Activated naive CD8-positive, alpha-beta T cell treated with anti-CD3 and anti-CD28 coated beads, Interleukin-2, amount 50 U/mL, for 16 hours (primary cell): ENCODE results near the gene METTL9.
"Not testable (repeated sequence)": the region's sequence is repeated elsewhere in the genome, so short reads cannot be mapped to it uniquely, and the experiment has no call there.

ENCODE experiments used
- DNase-seq: peaks from one replicate; pipeline ENCODE4 v3.0.0-alpha.2; 2020; ENCODE audit warnings: low read depth, low spot score

METTL9 gene

DNA sequence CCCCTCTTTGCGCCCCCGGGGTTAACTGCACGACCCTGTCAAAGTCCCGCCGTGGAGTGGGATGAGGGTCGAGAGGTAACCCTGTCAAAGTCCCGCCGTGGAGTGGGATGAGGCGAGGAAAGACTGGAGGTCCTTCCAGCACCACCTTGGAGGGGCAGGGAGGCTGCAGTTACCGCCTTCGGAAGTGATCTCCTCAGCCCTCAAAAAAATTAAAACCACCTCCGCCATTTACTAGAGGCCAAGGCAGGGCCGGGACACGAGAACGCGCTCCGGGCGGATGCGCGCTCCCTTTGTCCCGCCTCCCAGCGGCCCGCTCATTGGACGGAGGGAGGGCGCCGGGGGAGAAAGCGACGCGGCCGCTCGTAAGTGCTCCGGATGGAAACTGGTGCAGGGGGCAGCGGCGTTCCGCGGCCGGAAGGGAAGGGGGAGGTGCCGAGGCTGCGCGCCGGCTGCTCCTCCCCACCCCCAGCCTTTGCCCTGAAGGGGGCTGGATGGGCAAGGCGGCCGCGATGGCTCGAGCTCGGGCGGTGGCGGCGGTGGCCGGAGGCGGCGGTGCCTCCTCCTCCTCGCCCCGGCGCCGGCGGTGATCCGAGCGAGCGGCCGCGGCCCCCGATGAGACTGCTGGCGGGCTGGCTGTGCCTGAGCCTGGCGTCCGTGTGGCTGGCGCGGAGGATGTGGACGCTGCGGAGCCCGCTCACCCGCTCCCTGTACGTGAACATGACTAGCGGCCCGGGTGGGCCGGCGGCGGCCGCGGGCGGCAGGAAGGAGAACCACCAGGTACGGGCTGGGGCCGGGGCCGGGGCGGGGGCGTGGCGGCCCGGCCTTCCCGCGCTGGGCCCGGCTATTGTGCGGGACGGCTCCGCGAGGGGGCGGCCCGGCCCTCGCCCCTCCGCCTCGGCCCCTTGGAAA lies at the start of gene METTL9:
METTL9 (plus strand) TSS at position 456 of the 909 bp plus-strand sequence; CDS start at position 613, 157 bp downstream.
- DNase-seq: peak; percentile 86

DNA sequence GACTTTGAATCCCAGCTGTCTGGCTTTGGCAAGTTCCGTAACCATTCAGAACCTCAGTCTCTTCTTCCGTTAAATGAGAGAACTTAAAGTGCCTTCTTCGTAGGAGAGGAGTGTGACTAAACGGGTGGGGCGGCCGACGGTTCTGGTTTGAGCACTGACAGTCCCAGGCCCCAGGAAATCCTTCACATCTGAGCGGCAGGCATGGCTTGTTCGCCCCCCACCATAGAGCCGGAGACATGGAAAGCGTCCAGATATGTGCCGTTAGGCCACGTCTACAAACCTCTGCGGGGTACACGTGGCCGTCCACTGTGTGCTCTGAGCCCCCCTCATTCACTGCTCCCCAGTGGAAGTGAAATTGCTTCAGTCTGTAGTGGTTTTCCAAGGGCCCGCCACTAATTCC lies 49.4 kb upstream of the METTL9 start:
- not testable (repeated sequence) for DNase-seq

DNA sequence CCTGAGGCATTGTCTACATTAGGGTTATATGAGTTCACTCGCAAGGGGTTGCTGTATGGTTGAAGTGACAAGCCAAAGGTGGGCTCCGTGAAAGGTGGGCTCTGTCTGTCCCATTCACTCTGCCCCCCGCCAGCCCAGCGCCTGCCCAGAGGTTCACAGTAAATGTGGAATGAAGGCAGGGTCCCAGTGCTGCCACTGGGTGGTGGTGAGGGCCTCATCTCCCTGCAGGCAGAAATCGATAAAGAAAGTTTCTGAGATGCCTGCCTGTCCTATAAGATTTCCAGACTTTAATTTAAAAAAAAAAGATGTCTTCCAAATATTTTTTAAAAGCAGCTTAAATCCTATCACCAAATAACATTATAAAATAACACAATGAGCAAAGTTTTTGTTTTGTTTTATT lies 48.9 kb upstream of the METTL9 start:
- not testable (repeated sequence) for DNase-seq

DNA sequence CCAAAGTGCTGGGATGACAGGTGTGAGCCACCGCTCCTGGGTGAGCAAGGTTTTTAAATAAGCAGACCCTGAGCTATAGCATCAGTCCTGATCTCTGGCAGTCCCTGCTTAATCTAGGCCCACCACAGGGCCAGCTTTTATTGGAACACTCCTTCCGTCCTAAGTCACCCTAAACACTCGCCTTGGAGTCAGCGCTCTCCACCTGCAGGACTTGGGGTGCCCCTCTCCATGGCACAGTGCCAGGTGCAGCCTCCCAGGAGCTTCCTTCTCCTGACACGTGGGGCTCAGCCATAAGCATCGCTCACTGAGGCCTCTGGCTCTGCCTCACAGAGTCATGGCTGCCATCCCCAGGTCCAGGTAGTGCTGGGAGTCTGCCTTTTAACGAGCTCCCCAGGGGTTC lies 48.3 kb upstream of the METTL9 start:
- not testable (repeated sequence) for DNase-seq

DNA sequence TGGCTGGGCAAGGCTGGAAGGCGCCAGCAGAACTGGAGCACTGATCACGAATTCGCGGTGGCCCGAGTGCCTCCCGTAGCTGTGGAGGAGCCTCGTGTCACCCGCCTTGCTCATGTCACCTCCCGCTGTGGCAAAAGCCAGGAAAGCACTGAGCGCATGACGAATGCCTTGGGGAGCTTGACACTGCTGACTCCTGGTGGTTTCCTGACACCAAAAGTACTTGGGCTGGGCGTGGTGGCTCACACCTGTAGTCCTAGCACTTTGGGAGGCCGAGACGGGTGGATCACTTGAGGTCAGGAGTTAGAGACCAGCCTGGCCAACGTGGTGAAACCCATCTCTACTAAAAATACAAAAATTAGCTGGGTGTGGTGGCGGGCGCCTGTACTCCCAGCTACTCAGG lies 47.8 kb upstream of the METTL9 start:
- not testable (repeated sequence) for DNase-seq

DNA sequence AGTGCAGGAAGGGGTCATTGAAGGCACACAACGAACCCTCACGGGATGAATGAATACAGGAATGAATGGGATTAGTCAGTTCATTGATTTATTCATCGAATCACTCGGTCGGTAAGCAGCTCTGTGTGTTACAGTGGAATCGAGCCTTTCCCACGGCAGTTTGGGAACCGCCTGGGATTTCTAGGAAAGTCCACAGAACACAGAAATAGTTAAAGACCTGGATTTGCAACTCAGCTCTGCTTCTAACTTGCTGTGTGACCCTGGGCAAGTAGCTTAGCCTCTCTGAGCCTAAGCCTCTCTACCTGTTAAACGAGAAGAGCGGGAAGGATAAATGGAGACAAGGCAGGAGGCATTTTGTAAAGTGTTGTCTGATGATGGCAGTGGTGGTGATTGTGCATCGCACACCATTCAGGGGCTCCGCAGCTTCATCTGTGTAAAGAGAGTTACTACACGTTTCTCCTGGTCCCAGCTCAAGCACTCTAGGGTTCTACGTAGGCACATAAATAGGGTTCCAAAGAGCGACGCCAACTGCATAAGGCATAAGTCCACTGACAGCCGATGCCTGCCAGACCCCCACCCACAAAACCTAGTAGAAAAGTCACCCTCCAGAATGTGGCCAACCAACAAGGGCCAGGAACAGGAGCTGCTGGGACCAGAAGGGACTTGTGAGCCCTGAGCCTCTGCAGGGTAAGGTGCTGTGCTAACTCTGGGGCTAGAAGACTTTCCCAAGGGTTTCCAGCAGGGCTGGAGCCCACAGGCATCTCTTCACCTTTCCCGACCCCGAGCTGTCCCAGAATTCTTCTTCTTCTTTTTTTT lies 45.7 kb upstream of the METTL9 start:
- DNase-seq: not testable (repeated sequence)

DNA sequence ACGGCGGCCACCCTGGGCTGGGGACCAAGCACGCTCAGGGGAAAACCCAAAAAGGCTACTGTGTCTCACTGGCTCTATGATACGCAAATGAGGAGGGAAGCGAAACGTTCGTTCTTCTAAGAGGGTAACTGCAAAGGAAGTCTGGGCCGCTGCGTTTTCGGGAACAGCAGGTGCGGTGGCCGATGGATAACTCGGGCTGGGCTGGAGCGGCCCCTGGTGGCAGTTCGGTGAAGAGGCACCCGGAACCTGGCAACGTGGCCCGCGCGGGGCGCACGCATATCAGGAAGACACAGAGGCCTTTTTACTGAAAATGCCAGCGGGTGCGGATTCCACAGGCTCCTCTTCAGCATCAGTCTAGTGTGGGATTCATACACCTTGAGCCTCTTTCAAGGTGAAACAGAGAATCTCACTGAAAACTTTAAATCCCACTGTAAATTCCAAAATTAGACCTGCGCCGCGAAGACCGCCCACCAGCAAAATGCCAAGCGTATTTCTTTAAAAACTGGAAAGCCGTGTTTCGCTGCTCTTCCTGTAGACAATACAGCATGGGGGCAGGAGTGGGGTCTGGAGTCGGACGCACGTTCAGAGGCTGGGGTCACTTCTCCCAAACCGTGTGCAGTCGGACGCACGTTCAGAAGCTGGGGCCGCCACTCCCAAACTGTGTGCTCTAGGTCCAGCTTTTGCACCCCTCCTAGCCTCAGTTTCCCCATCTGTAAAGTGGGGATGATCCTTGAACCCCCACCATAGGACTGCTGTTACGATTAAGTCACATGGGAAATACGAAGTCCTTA lies 44.4 kb upstream of the METTL9 start:
- DNase-seq: peak; percentile 94

DNA sequence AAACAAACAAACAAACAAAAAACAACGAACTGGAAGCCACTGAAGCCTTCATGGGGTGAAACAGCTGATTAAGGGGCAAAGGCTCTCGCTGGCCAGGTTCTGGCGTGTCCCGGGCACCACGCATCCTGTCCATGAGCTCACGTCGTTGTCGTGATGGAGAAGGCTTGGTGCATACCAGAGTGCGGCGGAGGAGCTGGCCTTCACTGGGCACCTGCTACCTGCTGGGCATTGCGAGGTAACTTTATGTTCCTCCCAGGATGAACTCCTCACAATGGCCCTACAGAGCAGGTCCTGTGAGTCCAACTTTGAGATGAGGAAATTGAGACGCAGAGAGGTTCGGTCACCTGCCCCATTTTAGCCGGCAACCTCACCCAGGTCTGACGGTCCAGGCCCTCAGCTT lies 43.8 kb upstream of the METTL9 start:
- not testable (repeated sequence) for DNase-seq

DNA sequence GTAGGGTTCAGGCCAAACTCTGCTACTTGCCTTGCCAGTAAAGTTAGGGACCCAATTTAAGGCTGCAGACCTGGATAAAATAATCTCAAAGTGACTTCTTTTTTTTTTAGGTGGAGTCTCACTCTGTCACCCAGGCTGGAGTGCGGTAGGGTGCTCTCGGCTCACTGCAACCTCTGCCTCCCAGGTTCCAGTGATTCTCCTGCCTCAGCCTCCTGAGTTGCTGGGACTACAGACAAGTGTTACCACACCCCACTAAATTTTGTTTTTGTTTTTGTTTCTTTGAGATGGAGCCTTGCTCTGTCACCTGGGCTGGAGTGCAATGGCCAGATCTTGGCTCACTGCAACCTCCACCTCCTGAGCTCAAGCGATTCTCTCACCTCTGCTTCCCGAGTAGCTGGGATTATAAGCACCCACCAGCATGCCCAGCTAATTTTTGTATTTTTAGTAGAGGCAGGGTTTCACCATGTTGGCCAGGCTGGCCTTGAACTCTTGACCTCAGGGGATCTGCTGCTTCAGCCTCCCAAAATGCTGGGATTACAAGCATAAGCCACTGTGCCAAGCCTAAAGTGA lies 43.3 kb upstream of the METTL9 start:
- not testable (repeated sequence) for DNase-seq

DNA sequence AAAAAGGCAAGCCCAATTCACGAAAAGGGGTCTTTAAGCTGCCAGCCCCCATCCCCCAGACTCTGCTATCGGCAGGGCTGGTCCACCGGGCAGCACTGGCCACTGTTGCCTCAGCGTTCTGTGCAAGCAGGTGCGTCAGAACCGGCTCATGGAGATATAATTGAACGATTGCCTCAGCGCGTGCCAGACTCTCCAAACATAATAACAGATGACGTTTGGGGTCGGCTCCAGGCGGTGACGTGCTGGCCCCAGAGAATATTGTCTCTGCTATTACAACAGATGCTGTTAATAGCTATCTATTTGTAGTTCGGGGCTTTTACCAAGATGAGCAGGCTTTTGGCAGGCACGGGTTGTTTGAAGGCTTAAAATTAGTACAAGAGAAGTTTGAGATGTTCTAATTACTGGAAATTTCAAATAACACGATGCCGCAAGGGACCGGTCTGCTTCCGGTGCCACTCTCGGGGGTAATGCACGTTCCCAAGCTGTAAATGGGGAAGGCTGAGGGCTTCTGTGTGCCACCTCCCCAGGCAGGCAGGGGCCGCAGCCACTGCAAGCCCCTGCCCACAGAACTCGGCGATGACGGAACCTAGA lies 42.6 kb upstream of the METTL9 start:
- not testable (repeated sequence) for DNase-seq

DNA sequence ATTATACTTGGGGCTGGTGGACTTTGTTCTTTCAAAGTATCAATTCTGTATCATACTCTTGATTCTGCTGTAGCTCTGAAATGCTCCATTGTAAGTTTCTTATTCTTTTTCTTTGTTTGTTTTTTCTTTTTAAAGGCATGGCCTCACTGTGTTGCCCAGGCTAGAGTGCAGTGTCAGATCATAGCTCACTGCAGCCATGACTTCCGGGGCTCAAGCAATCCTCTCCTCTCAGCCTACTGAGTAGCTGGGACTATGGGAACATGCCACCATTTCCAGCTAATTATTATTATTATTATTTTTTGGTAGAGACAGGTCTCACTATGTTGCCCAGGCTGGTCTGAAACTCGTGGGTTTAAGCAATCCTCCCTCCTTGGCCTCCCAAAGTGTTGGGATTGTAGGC lies 38.9 kb upstream of the METTL9 start:
- no peak for DNase-seq

DNA sequence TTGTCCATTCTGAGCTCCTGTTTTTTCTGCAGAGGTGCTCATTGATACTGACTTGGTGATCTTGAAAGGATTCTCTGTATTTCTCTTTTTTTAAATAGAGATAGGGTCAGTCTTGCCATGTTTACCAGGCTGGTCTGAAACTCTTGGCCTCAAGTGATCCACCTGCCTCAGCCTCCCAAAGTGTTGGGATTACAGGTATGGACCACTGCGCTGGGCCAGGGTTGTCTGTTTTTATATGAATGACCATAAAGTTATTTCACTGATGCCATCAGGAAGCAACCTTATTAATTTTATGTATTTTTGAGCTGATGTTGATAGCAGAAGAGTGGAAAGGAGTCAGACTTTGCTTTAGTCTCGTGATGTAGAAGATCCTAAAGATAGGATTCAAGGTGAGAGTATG lies 35.7 kb upstream of the METTL9 start:
- DNase-seq: no peak

DNA sequence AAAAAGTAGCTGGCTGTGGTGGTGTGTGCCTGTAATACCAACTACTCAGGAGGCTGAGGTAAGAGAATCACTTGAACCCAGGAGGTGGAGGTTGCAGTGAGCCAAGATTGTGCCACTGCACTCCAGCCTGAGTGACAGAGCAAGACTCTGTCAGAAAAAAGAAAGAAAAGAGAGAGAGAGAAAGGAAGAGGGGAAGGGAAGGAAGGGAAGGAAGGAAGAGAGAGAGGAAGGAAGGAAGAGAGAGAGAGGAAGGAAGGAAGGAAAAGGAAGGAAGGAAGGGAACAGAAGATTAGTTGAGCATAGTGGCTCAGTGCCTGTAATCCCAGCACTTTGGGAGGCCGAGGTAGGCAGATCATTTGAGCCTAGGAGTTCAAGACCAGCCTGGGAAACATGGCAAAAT lies 35.0 kb upstream of the METTL9 start:
- not testable (repeated sequence) for DNase-seq

DNA sequence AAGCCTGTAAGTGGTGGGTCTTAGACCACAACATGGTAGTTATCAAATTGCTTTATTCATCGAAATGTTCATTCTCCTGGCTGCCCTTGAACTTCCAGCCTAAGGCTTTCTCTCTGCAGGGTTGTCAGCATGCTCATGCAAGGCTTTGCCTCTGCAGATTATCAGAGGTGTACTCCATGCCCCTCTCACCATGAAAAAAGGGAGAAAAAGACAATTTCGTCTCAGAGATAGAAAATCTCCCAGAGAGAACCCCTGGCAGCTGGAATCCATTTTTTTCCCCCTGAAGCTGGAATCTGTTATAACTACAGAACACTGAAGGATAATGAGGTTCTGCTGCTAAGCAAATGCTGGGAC lies 33.9 kb upstream of the METTL9 start:
- DNase-seq: no peak

DNA sequence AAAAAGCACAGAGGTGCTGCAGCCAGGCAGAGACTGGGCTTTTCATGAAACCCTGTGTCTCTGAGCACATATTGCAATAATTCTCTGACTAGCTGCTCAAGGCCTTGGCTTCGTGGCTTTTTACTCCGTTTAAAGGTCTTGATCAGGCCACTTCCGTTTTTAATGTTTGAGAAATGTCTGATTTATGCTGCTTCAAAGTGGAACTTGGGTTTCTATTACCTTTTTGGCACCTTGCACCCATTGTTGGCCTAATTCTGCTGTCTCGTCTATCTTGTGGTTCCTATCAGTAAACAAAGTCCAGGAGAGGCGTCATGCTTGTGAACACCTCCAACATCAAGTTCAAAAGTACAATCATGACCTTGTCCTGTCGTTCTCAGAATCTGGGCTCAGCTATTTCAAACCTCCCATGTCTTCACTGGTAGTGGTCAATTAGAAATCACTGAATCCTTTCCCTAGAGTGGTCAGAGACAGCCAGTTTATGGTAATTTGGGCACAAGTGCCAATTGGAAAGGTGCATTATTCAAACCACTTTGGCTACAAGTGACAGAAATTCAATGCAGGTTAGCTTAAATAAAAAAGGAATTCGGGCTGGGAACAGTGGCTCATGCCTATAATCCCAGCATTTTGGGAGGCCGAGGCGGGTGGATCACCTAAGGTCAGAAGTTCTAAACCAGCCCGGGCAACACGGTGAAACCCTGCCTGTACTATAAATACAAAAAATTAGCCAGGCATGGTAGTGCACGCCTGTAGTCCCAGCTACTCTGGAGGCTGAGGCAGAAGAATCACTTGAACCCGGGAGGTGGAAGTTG lies 33.3 kb upstream of the METTL9 start:
- no peak for DNase-seq

DNA sequence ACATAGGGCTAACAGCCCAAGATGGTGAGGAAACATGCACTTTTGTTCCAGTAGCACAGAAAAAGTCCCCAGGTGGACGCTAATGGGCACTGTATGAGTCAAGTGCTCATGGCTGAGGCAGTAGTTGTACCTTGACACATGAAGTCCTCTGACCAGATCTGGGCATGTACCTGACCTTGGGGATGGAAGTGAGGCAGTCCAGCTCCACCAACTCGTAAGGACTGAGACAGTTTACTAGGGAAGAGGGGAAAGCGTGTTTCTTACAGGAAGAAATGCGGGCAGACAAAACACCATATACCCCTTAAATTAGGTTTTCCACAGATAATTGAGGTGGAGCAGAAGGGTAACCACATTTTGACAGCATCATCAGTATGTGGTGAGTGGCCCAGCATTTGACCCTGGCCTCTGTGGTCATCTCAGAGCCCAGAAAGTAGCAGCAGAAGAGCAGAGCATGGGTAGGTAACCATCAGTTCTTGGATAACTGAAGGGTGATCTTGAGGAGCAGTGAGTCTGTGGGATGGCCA lies 32.4 kb upstream of the METTL9 start:
- no peak for DNase-seq

DNA sequence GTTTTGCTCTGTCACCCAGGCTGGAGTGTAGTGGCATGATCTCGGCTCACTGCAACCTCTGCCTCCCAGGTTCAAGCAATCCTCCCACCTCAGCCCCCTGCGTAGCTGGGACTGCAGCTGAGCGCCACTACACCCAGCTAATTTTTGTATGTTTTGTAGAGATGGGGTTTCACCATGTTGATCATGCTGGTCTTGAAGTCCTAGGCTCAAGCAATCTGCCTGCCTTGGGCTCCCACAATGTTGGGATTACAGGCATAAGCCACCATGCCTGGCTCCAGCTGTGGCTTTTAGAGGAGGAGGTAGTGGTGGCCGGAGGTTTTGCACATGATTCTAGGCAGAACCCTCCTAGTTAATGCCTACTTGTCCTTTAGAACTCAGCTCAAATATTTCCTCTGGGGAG lies 31.9 kb upstream of the METTL9 start:
- not testable (repeated sequence) for DNase-seq

DNA sequence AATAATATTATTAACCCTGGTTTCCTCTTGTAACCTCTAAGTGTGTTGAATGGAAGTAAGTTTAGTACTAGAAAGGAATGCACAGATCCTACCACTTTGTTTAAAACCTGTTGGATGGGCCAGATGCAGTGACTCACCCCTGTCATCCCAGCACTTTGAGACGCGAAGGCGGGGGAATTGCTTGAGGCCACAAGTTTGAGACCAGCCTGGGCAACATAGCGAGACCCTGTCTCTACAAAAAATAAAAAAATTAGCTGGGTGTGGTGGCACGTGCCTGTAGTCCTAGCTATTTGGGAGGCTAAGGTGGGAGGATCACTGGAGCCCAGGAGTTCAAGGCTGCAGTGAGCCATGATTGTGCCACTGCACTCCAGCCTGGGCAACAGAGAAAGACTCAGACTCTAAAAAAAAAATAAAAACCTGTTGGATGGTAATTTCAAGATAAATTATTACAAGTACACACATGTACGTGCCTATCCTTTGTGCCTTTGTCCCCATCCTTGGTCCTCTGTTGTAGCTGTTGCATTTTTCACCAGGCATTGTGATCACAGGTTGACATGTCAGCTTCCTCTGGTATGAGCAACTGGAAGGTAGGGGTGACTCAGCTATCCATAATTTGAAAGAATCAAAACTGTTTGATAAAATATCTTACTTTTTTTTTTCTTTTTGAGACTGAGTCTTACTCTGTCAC lies 30.7 kb upstream of the METTL9 start:
- DNase-seq: no peak

DNA sequence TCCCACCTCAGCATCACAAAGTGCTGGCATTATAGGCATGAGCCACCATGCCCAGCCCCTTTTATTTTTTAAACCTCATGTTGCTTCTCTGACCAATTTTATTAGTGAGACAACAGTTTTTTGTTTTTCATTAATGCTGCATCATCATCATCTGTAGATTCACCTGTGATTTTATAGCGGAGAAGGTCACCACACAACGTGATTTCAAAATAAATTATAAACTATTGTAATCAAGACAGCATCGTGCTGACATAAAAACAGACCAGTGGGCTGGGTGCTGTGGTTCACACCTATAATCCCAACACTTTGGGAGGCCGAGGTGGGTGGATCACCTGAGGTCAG lies 28.7 kb upstream of the METTL9 start:
- no peak for DNase-seq

DNA sequence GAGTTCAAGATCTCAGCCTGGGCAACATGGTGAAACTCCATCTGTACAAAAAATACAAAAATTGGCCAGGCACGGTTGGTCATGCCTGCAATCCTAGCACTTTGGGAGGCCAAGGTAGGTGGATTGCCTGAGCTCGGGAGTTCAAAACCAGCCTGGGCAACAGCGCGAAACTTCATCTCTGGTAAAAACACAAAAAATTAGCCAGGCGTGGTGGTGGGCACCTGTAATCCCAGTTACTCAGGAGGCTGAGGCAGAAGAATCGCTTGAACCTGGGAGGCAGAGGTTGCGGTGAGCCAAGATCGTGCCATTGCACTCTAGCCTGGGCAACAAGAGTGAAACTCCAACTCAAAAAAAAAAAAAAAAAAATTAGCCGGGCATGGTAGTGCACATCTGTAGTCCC lies 25.9 kb upstream of the METTL9 start:
- not testable (repeated sequence) for DNase-seq
